ACC112 (cell line): ENCODE measurements around the gene SPINK5.

Source experiments
- H2AFZ ChIP-seq: fragments of 200-600 bp; sonication (generic); one replicate; pipeline ENCODE4 v1.6.0; 2017; ENCODE audit warnings: antibody characterized with exemption, low read length; ENCODE audit not compliant: unreplicated experiment
- H3K27ac ChIP-seq: fragments of 200-600 bp; sonication (generic); 2 replicates; pipeline ENCODE4 v1.5.1; 2014; ENCODE audit warnings: low read depth, mild to moderate bottlenecking, antibody characterized with exemption, low read length, moderate library complexity
- H3K27me3 ChIP-seq: fragments of 200-600 bp; sonication (generic); 2 replicates; pipeline ENCODE4 v1.6.1; 2014; ENCODE audit warnings: mild to moderate bottlenecking, antibody characterized with exemption, low read length, moderate library complexity, mixed read lengths; ENCODE audit not compliant: insufficient read depth
- H3K36me3 ChIP-seq: fragments of 200-600 bp; sonication (generic); 2 replicates; pipeline ENCODE4 v1.6.1; 2016; ENCODE audit warnings: mild to moderate bottlenecking, antibody characterized with exemption, low read length, moderate library complexity, mixed read lengths; ENCODE audit not compliant: insufficient read depth
- H3K4me1 ChIP-seq: fragments of 200-600 bp; sonication (generic); one replicate; pipeline ENCODE4 v1.6.1; 2016; ENCODE audit warnings: low read length, mixed read lengths; ENCODE audit not compliant: insufficient read depth, unreplicated experiment, control insufficient read depth
- H3K4me3 ChIP-seq: fragments of 200-600 bp; sonication (generic); 2 replicates; pipeline ENCODE4 v1.5.1; 2014; ENCODE audit warnings: mild to moderate bottlenecking, low read depth, low read length
- H3K79me2 ChIP-seq: fragments of 200-600 bp; sonication (generic); one replicate; pipeline ENCODE4 v1.6.0; 2016; ENCODE audit warnings: low read length; ENCODE audit not compliant: control insufficient read depth, unreplicated experiment, insufficient read depth

Gene SPINK5

DNA sequence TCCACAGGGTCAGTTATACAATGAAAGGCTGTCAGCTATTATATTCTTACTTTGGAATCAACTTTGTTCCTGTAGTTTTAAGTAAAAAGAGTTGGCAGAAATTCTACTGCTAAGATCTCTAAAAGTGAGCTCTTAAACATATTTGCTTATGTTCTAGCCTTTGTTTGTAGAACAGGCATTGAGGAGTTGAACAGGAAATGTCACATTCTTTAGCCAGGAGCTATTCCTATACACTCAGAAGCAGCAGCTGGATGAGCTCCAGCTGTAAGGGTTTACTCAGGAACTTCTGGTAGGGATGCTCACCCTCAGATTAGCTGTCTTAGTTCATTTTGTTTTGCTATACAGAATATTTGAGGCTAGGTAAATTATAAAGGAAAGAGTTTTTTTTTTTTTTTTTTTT, 82.1 kb downstream of the SPINK5 start:
- no peak overlapping the region for H2AFZ ChIP-seq
- no peaks in the 10 kb centered on the region for H3K27me3 ChIP-seq
- no peak overlapping the region for H3K4me3 ChIP-seq
- H3K79me2 ChIP-seq = no peaks in the 10 kb centered on the region
- no peak overlapping the region for H3K27ac ChIP-seq
- H3K4me1 ChIP-seq = peaks cover 3% of the 10 kb centered on the region
- no peaks in the 10 kb centered on the region for H3K36me3 ChIP-seq

DNA sequence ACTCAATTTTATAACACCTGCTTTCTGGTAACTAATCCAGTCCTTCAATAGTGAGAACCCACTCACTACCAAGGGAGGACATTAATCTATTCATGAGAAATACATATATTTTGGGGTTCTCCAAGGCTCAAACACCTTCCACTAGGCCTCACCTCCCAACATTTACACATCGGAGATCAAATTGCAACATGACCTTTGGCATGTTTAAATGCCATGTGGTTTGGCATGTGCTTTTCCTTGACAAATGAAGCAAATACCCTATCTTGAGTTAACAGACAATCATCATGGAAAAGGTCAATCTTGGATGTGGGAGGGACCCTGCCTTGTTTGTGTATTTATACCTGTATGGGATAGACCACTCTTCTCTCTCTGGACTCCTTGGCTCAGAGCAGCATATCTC, 82.7 kb downstream of the SPINK5 start:
- Histone ChIP-seq H2AFZ (no peak overlapping the region), H3K27ac (no peak overlapping the region), H3K4me3 (no peak overlapping the region)

DNA sequence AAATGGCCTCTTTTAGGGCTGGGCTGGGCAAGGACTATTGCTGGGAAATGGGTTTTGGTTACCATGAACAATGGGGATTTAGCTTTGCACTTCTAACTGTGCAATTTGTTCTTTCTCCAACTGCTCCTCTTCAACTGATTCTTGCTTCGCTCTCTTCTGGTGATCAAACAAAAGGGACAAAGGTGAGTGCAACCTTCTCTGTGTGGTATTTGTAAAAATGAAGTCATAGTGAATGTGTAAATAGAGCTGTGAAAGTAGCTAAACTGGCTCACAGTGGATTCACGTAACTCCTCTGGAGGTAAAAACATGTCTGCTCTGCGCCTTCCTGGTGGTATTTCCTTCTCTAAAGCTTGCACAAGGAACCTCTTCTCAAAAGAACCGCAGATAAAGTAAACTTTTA, 83.6 kb downstream of the SPINK5 start:
- H3K4me1 ChIP-seq = peaks cover 3% of the 10 kb centered on the region
- no peak overlapping the region for H3K27ac ChIP-seq
- H2AFZ ChIP-seq = no peak overlapping the region

More for the DNA sequence above, 82.7 kb downstream of the SPINK5 start:
- Histone ChIP-seq H3K79me2 (no peaks in the 10 kb centered on the region), H3K36me3 (no peaks in the 10 kb centered on the region), H3K4me1 (peaks cover 3% of the 10 kb centered on the region), H3K27me3 (no peaks in the 10 kb centered on the region)

DNA sequence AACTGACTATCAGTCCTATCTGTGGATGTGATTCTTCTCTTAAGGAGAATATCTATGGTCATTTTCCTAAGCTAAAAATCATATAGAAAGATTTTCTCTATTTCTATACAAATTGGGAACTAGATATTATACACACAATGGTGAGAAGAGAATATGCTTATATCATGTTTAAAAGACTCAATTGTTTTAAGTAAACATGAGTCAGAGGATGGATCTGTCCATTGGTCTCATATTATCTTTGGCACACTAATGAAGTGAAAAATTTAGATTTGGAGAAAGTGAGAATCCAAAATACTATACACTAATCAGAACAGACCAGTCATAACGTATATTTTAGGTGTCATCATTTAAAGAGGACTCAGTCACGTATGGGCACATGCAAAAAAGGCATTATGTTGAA, 88.1 kb downstream of the SPINK5 start:
- H3K27ac ChIP-seq = no peak overlapping the region
- no peaks in the 10 kb centered on the region for H3K36me3 ChIP-seq

More for the DNA sequence above, 83.6 kb downstream of the SPINK5 start:
- no peaks in the 10 kb centered on the region for H3K36me3 ChIP-seq
- no peaks in the 10 kb centered on the region for H3K79me2 ChIP-seq
- no peaks in the 10 kb centered on the region for H3K27me3 ChIP-seq
- H3K4me3 ChIP-seq = no peak overlapping the region

DNA sequence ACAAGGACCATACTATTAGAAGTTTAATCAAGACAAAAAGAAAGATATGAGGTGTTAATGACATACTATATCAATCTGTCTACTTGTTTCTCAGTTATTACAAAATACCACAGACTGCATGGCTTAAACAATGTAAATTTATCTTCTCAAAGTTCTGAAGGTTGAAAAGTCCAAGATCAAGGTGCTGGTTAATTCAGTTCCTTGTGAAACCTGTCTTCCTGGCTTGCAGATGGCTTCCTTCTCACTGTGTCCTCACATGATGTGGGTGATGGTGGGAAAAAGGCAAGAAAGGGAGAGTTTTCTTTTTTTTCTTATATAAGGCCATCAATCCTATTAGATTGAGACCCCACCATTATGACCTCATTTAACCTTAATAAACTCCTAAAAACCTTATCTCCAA, 89.0 kb downstream of the SPINK5 start:
- no peak overlapping the region for H3K4me3 ChIP-seq
- no peak overlapping the region for H2AFZ ChIP-seq
- no peaks in the 10 kb centered on the region for H3K4me1 ChIP-seq
- H3K36me3 ChIP-seq = no peaks in the 10 kb centered on the region
- no peaks in the 10 kb centered on the region for H3K27me3 ChIP-seq
- no peaks in the 10 kb centered on the region for H3K79me2 ChIP-seq
- H3K27ac ChIP-seq = no peak overlapping the region

More for the DNA sequence above, 88.1 kb downstream of the SPINK5 start:
- H3K79me2 ChIP-seq = no peaks in the 10 kb centered on the region
- H2AFZ ChIP-seq = no peak overlapping the region
- no peak overlapping the region for H3K4me3 ChIP-seq
- no peaks in the 10 kb centered on the region for H3K4me1 ChIP-seq
- no peaks in the 10 kb centered on the region for H3K27me3 ChIP-seq

DNA sequence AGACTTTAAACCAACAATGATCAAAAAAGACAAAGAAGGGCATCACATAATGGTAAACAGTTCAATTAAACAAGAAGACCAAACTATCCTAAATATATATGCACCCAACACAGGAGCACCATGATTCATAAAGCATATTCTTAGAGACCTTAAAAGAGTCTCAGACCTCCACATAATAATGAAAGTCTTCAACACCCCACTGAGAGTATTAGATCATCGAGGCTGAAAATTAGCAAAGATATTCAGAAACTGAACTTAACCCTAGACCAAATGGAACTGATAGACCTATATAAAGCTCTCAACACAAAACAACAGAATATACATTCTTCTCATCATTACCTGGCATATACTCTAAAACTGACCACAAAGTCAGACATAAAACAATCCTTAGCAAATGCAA, 92.8 kb downstream of the SPINK5 start:
- Histone ChIP-seq H3K4me1 (no peaks in the 10 kb centered on the region), H3K27me3 (no peaks in the 10 kb centered on the region), H3K36me3 (no peaks in the 10 kb centered on the region), H2AFZ (no peak overlapping the region), H3K4me3 (no peak overlapping the region), H3K27ac (no peak overlapping the region), H3K79me2 (no peaks in the 10 kb centered on the region)

DNA sequence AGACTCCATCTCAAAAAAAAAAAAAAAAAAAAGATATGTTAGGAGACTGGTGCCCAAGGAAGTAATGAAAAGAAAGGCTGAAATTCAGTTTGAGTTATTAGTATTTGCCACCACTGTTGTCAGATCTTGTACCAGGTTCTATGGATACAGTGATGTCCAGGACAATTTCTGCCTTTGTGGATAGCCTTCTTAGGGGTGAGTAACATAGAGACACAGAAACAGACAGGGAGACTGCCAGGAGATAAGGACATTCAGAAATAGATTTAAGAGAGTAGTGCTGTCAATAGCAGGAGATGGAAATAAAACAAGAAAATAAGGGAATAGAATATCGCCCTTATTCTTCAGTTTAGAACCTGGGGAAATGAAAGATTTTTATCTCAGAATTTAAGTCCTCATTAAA, 98.3 kb downstream of the SPINK5 start:
- H3K27ac ChIP-seq = no peak overlapping the region
- peaks cover 4% of the 10 kb centered on the region for H3K4me1 ChIP-seq
- no peaks in the 10 kb centered on the region for H3K79me2 ChIP-seq
- no peaks in the 10 kb centered on the region for H3K27me3 ChIP-seq
- H3K4me3 ChIP-seq = no peak overlapping the region
- H2AFZ ChIP-seq = peak overlapping the region; percentile 50
- no peaks in the 10 kb centered on the region for H3K36me3 ChIP-seq

DNA sequence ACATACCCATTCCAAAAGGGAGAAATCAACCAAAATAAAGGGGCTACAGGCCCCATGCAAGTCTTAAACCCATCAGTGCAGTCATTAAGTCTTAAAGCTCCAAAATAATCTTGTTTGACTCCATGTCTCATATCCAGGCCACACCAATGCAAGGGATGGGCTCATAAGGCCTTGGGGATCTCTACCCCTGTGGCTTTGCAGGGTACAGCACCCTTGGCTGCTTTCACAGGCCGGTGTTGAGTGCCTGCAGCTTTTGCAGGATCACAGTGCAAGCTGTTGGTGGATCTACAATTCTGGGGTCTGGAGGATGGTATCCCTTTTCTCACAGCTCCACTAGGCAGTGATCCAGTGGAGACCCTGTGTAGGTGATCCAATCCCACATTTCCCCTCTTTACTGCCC, 99.6 kb downstream of the SPINK5 start:
- no peaks in the 10 kb centered on the region for H3K79me2 ChIP-seq
- H3K27ac ChIP-seq = no peak overlapping the region
- H3K27me3 ChIP-seq = no peaks in the 10 kb centered on the region
- peaks cover 4% of the 10 kb centered on the region for H3K4me1 ChIP-seq
- no peak overlapping the region for H2AFZ ChIP-seq
- H3K36me3 ChIP-seq = no peaks in the 10 kb centered on the region
- no peak overlapping the region for H3K4me3 ChIP-seq

DNA sequence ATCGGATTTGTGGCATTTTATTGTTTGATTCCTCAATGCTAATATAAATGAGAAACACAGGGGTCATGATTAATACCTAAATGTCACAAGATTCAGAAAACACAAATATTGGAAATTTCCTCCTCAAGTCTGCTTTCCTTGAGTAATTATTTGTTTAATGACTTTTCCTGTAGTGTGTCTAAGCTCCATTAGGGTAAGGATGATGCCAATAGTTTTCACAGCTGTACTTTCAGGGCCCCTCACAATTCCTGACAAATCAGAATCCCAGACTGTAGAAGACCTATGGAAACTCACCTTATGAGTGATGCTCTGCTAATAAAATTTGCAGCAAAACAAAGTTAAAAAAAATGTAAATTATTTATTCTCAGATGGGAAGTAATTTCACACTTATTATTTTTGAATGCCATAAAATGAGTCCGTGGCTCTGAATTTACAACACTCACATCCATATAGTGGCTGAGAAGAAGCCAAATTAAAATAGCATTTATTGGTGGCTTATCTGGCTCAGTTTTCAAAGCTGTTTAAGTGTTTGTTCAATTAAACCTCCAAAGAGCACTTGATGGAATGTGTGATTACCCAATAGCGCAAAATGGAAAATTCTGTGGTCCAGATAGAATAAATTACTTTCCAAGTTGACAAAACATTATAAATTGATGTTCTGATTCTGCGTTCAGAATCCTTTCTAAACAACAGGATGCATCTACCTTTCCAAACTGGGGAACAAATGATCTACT, 102.9 kb downstream of the SPINK5 start:
- Histone ChIP-seq H3K79me2 (no peaks in the 10 kb centered on the region), H3K36me3 (no peaks in the 10 kb centered on the region)

DNA sequence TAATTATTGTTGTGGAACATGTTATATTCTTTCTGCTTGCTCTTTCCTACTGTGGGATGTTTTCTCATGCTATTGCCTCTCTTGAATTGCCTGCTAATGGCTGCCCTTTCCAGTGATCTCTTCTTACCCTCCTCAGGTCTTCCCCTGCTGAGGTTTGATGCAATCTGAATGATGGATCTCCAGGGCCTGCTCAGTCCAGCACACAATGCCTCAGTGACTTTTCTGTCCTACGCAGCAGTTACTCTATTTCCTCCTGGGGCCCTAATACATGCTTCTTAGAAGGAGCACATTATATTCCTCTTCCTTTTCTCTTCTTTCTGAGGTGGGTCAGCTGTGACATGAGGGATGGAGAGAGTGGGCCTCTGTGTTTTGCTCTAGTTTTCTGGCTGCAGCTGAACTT, 104.5 kb downstream of the SPINK5 start, which contains the start of gene SPINK14:
SPINK14 (plus strand) TSS at position 301 of the 400 bp plus-strand sequence. CDS start 1,187 bp downstream, outside the sequence.
- Histone ChIP-seq H3K36me3 (no peaks in the 10 kb centered on the region), H3K27me3 (no peaks in the 10 kb centered on the region), H3K27ac (no peak within 1 kb of the TSS), H3K4me1 (no peaks in the 10 kb centered on the region), H2AFZ (no peak within 1 kb of the TSS), H3K4me3 (no peak within 1 kb of the TSS), H3K79me2 (no peaks in the 10 kb centered on the region)

More for the DNA sequence above, 102.9 kb downstream of the SPINK5 start:
- Histone ChIP-seq H3K27ac (no peak overlapping the region), H3K27me3 (no peaks in the 10 kb centered on the region), H2AFZ (no peak overlapping the region), H3K4me1 (peaks cover 4% of the 10 kb centered on the region), H3K4me3 (no peak overlapping the region)

DNA sequence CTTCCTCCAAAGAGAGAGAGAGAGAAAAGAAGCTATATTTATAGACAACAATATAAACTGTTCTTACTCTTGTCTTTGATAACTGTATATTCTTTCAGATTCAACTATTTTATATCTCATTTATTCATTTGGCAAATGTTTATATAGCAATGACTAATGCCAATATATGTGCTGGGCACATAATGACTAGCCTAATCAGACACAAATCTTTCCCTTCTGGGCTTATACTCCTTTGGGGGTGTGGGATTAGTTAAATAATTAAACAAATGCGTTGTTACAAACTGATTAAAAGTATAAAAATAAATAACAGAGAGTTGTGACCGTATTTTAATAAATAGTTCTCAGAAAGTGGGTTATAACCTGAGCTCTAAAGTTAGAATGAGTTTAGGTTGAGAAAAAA, 108.6 kb downstream of the SPINK5 start:
- Histone ChIP-seq H3K27ac (no peak overlapping the region), H3K79me2 (no peaks in the 10 kb centered on the region), H3K4me3 (no peak overlapping the region), H3K4me1 (no peaks in the 10 kb centered on the region), H2AFZ (no peak overlapping the region), H3K36me3 (no peaks in the 10 kb centered on the region), H3K27me3 (peaks cover 5% of the 10 kb centered on the region; the same call in 1 of the 2 replicates)
